ENCODE data around the gene RILPL2. TPM values are rescaled to one million over a fixed set of nuclear protein-coding genes. Genes with fewer than 3 reads are reported as not detected.

Gene RILPL2
- total RNA-seq, 1 donor from 2014 or later: 2.2 TPM

GRCh38 chr12:123396954-123397353, 39.5 kb downstream of the RILPL2 start:
- intact Hi-C loops (cut with micrococcal nuclease): no loop called here
- Histone ChIP-seq H3K36me3 (peaks cover 88% of the 10 kb centered on the region), H3K27ac (replicated peaks) (no peak overlapping the region), H3K9me3 (replicated peaks) (no peaks in the 10 kb centered on the region), H3K4me3 (no peak overlapping the region), H3K27me3 (ENCODE audit: low read depth) (no peaks in the 10 kb centered on the region), H3K4me1 (peaks cover 33% of the 10 kb centered on the region)
- TF ChIP-seq CTCF (IDR thresholded peaks at IDR 0.05; ENCODE audit: borderline replicate concordance): no peak
- DNase-seq: no peak

GRCh38 chr12:123396543-123396942, 39.9 kb downstream of the RILPL2 start:
- TF ChIP-seq CTCF (IDR thresholded peaks at IDR 0.05; ENCODE audit: borderline replicate concordance): no peak
- Histone ChIP-seq H3K4me1 (peaks cover 33% of the 10 kb centered on the region), H3K9me3 (replicated peaks) (no peaks in the 10 kb centered on the region), H3K27me3 (ENCODE audit: low read depth) (no peaks in the 10 kb centered on the region), H3K4me3 (no peak overlapping the region), H3K36me3 (peaks cover 88% of the 10 kb centered on the region), H3K27ac (replicated peaks) (no peak overlapping the region)
- intact Hi-C loops (cut with micrococcal nuclease): no loop called here
- DNase-seq: no peak

GRCh38 chr12:123395236-123395635, 41.2 kb downstream of the RILPL2 start:
- Histone ChIP-seq H3K9me3 (replicated peaks) (no peaks in the 10 kb centered on the region), H3K27me3 (ENCODE audit: low read depth) (no peaks in the 10 kb centered on the region), H3K36me3 (peaks cover 92% of the 10 kb centered on the region), H3K4me3 (no peak overlapping the region), H3K27ac (replicated peaks) (no peak overlapping the region), H3K4me1 (peaks cover 45% of the 10 kb centered on the region)
- intact Hi-C loops (cut with micrococcal nuclease): no loop called here
- DNase-seq: no peak
- TF ChIP-seq CTCF (IDR thresholded peaks at IDR 0.05; ENCODE audit: borderline replicate concordance): no peak

- DNase-seq: no peak
- Histone ChIP-seq H3K9me3 (replicated peaks) (no peaks in the 10 kb centered on the region), H3K4me3 (no peak overlapping the region), H3K27me3 (ENCODE audit: low read depth) (no peaks in the 10 kb centered on the region), H3K36me3 (peaks cover 80% of the 10 kb centered on the region), H3K27ac (replicated peaks) (no peak overlapping the region), H3K4me1 (peaks cover 43% of the 10 kb centered on the region)
- TF ChIP-seq CTCF (IDR thresholded peaks at IDR 0.05; ENCODE audit: borderline replicate concordance): no peak
- intact Hi-C loops (cut with micrococcal nuclease): no loop called here
Measured at GRCh38 chr12:123393747-123394146, 42.7 kb downstream of the RILPL2 start.

GRCh38 chr12:123391546-123392343, 44.7 kb downstream of the RILPL2 start:
- peak overlapping the region; percentile 90 for H3K27ac ChIP-seq (replicated peaks)

More at GRCh38 chr12:123391546-123392343, 44.7 kb downstream of the RILPL2 start:
- Histone ChIP-seq H3K9me3 (replicated peaks) (no peaks in the 10 kb centered on the region), H3K4me3 (peak overlapping the region; percentile 83), H3K36me3 (peaks cover 63% of the 10 kb centered on the region), H3K4me1 (peaks cover 47% of the 10 kb centered on the region), H3K27me3 (ENCODE audit: low read depth) (no peaks in the 10 kb centered on the region)
- intact Hi-C loops (cut with micrococcal nuclease): no loop called here
- no peak for DNase-seq
- TF ChIP-seq CTCF (IDR thresholded peaks at IDR 0.05; ENCODE audit: borderline replicate concordance): no peak

Measured in left ventricle myocardium inferior (tissue), 1 donor.